Activated CD4-positive, alpha-beta T cell treated with anti-CD3 and anti-CD28 coated beads, Interleukin-2, amount 50 U/mL, for 24 hours (primary cell): Measurements from ENCODE around the gene FBXL2.
"Not testable (repeated sequence)": the region's sequence is repeated elsewhere in the genome, so short reads cannot be mapped to it uniquely, and the experiment has no call there.

Source experiments
- DNase-seq, 2 donors: peaks; one replicate each; pipeline ENCODE4 v3.0.0-alpha.2; 2020; ENCODE audit warnings: low read depth in 1 of 2, low spot score in 1 of 2

The FBXL2 gene

DNA sequence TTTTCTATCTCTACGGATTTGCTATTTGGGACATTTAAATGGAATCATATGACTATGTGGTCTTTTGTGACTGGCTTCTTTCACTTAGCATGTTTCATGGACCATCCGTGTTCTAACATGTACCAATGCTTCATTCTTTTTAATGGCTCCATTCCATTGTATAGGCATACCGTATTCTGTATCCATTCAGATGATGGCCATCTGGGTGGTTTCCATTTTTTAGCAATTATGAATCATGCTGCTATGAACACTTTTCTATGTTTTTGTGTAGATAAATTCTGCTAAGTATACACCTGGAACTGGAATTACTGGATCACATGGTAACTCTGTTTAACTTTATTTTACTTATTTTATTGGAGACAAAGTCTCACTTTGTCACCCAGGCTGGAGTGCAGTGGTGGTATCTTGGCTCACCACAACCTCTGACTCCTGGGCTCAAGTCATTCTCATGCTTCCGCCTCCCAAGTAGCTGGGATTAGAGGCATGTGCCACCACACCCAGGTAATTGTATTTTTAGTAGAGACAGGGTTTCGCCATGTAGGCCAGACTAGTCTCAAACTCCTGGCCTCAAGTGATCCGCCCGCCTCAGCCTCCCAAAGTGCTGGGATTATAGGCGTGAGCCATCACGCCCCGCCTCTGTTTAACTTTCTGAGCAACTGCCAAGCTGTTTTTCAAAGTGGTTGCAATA, 149.5 kb downstream of the FBXL2 start:
- no peak for DNase-seq

DNA sequence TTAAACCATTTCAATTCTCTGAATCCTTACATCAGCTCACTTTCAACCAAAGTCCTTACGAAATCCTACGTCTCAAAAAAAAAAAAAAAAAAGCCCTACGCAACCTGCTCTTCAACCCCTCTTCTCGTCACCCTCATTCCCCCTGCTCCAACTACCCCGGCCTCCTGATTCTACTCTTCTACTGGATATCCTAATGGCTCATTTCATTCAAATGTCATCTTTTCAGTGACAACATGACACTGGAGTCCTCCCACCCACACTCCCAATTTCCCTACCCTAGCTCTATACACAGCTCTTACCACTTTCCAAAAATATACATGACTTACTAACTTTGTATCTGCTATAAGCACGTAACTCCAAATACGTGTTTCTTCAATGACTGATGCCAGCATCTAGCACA, 151.5 kb downstream of the FBXL2 start:
- no peak for DNase-seq

DNA sequence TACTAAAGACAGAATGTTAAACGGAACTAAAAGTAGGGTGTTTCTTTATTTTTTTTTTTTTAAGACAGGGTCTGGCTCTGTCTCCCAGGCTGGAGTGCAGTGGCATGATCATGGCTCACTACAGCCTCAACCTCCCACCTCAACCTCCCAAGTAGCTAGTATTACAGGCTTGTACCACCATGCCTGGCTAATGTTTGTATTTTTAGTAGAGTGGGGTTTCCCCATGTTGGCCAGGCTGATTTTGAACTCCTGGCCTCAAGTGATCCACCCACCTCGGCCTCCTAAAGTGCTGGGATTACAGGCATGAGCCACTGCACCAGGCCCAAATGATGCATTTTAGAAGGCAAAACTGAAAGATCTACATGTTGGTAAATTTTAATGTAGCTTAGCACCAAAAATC, 152.1 kb downstream of the FBXL2 start:
- not testable (repeated sequence) for DNase-seq

DNA sequence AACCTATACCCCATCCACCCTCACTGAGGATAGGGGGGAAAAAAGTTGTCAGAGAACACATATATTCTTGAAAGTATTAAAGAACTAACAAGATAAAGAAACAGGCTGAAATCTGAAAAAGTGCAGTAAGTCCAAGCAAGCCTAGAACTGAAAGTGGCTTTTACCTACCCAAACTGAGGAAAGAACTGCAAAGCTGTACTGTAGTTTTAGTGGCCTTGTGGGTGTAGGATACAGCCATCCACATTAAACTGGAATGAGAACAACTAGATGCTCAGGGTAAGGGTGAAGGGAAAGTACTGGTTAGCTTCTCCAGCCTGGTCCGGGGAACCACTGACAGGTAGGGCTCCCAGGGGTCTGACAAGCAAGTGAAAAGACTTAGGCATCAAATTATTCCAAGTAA, 152.8 kb downstream of the FBXL2 start:
- no peak for DNase-seq

DNA sequence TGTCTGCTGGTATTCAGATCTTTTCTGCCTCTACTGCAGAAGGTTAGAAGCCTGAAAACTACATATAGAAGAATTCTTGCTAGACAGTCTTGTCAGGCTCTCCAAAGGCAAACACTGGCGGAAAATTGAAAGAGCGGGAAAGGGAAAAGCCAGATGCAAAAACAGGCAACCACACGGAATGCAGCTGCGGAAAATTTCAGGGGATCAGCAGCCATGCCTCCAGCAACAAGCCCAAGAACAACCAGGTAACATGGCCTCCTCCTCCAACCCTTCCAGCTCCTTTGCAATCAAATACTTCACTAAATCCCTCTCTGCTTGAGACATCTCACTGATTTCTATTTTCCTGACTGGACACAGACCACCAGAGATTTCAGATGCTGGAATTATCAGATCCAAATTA, 153.3 kb downstream of the FBXL2 start:
- no peak for DNase-seq

DNA sequence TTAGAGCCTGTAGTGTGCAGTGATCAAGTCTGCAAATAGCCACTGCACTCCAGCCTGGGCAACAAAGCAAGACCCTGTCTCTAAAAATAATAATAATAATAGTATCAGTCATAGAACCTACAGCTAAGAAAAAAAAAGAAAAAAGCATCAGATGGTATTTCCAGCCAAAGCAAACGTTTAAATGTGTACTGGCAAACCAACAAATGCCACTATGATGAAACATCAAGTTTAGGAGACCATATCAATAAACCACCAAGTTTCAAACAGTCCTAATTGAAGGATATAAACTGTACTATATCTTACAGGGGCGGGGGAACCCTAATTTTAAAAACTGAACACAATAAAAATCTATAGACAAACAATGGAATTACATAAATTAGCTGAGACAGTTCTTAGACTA, 156.6 kb downstream of the FBXL2 start:
- no peak for DNase-seq
